Right forelimb (tissue), 1 donor: ENCODE data around the gene PSMC5.
"Not testable (repeated sequence)": the region's sequence is repeated elsewhere in the genome, so short reads cannot be mapped to it uniquely, and the experiment has no call there.

Experiments
- DNase-seq: peaks from one replicate; pipeline ENCODE4 v3.0.0-alpha.2; 2018

The PSMC5 gene

DNA sequence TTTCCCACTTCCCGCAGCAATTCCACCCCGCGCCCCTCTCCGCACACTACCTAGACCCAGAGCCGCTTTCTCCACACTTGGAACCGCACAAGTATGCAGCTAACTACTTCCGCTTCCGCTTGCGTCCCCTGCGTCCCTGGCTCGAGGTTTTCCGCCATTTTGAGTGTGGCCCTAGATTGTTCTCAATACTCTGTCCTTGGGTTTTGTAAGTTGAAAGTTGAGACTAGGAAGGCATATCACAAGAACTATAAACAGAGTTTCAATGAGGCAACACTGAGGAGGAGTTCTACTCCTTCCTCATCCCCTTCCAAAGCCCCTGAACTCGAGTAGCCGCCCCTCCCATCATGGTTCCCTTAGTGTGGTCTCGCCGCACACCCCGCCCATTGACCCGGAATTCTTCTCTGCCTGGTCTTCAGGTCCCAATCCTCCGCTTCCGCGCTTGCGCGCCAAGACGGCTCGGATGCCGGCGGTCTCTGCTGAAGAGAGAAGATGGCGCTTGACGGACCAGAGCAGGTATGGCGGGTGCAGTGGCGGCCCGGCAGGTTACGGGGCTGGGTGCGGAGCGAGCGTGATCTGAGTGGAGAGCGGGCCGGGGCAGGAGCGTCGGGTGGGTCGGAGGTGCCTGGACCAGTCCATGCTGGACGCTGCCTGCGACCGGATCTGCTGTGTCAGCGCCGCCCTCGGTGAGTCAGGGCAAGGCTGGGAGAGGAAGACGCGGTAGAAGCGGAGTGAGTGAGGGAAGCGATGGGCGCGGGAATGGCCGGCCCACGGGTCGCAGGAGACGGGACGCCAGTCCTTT, at the start of gene PSMC5, which contains the start of gene FTSJ3:
Gene PSMC5 (plus strand): TSS at position 430 of the 799 bp plus-strand sequence. CDS start 60 bp downstream, at position 490.
Gene FTSJ3 (minus strand): TSS at position 662 of the 799 bp plus-strand sequence. CDS start 761 bp downstream, outside the sequence.
- peak; percentile 97 for DNase-seq

GRCh38 chr17:63780507-63780906, 46.7 kb upstream of the PSMC5 start:
- no peak for DNase-seq

GRCh38 chr17:63780928-63781327, 46.3 kb upstream of the PSMC5 start:
- no peak for DNase-seq

- no peak for DNase-seq
Measured at GRCh38 chr17:63783522-63783921, 43.7 kb upstream of the PSMC5 start.

DNA sequence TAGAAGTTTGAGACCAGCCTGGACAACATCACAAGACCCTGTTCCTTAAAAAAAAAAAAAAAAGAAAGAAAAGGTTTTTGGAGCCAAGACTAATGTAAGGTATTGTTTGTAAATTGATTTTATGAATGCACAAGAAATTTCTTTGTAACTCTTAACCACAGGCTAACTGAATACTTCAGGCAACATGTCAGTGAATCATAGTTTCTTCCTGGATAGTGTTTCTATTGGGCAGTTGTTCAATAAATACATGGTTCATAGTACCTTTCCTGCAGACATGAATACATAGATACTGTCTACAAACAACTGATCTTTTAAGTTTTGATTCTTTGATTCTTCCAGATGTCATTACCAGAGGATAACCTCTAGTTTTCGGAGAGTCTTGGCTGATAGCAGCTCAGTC, 41.7 kb upstream of the PSMC5 start:
- no peak for DNase-seq

DNA sequence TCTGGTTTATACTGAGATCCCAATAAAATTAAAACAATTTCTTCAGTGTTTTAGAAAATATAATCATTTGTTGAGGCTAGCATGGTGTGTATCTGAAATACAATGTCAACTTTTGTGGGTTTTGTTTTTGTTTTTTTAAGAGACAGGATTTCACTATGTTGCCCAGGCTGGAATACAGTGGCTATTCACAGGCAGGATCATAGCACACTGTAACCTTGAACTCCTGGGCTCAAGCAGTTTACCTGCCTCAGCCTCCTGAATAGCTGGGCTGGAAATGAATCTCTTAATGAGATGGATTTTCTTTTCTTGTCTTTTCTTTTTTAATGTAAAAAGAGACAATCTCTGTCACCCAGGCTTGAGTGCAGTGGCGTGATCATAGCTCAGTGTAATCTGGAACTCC, 41.1 kb upstream of the PSMC5 start:
- no peak for DNase-seq

DNA sequence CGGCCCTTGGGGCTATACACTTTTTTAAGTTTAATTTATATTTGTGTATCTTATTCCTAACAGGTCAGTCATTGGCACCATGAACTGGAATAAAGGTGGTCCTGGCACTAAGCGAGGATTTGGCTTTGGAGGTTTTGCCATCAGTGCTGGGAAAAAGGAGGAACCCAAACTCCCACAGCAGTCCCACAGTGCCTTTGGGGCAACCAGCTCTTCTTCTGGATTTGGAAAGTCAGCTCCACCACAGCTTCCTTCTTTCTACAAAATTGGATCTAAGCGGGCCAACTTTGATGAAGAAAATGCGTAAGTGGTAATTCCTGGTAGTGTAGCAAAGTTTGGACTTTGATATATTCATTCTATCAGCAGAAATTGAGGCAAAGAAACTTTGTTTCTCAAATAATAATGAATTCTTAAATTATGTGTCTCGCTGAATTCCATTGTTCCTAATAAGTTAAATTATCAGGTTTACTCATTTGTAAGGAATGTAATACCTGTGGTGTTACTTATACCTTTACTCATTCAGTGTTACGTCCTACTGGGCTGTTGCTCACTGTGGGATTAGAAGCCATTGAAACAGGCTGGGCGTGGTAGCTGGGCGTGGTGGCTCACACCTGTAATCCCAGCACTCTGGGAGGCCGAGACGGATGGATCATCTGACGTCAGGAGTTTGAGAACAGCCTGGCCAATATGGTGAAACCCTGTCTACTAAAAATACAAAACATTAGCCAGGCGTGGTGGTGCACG, 40.1 kb upstream of the PSMC5 start:
- no peak for DNase-seq

GRCh38 chr17:63790057-63790456, 37.2 kb upstream of the PSMC5 start:
- no peak for DNase-seq

GRCh38 chr17:63792055-63792729, 35.0 kb upstream of the PSMC5 start:
- DNase-seq = no peak

DNA sequence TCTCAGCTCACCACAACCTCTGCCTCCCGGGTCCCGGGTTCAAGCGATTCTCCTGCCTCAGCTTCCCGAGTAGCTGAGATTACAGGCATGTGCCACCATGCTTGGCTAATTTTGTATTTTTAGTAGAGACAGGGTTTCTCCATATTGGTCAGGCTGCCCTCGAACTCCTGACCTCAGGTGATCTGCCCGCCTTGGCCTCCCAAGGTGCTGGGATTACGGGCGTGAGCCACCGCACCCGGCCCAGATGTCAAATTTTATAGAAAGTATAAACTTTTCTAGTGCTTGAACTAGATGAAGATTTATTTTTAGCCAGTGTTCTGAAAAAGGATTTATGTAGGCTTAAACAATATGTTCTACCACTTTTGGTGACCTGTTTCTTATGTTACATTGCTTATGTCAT, 30.9 kb upstream of the PSMC5 start:
- DNase-seq = not testable (repeated sequence)

GRCh38 chr17:63798572-63799106, 28.6 kb upstream of the PSMC5 start:
- no peak for DNase-seq

GRCh38 chr17:63800783-63801182, 26.4 kb upstream of the PSMC5 start:
- no peak for DNase-seq

- no peak for DNase-seq
Measured at GRCh38 chr17:63804328-63804727, 22.9 kb upstream of the PSMC5 start.

- DNase-seq = no peak
Measured at GRCh38 chr17:63805591-63805990, 21.6 kb upstream of the PSMC5 start.

- no peak for DNase-seq
Measured at GRCh38 chr17:63809970-63810369, 17.3 kb upstream of the PSMC5 start.

DNA sequence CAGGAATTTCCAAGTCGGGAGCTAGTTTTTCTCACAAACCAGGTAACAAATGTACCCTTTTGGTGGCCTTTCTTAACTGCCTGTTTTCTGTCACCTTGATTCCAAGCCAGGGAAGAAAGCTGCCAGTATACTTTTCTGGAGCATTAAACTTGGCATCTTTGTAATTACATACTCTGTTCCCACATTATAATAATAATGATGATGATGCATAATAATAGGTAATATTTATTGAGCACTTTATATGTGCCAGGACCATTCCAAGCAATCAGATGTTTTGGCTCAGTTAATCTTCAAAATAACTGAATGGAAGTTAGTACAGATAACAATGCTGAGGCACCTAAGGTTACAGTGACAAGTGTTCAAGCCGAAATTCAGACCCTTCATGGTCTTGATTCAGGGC, 11.1 kb upstream of the PSMC5 start:
- DNase-seq = no peak

GRCh38 chr17:63816669-63817068, 10.6 kb upstream of the PSMC5 start:
- DNase-seq = no peak

GRCh38 chr17:63817736-63818385, 9.4 kb upstream of the PSMC5 start:
- no peak for DNase-seq

GRCh38 chr17:63819131-63819530, 8.1 kb upstream of the PSMC5 start:
- no peak for DNase-seq

GRCh38 chr17:63819585-63820537, 7.4 kb upstream of the PSMC5 start:
- DNase-seq = no peak

DNA sequence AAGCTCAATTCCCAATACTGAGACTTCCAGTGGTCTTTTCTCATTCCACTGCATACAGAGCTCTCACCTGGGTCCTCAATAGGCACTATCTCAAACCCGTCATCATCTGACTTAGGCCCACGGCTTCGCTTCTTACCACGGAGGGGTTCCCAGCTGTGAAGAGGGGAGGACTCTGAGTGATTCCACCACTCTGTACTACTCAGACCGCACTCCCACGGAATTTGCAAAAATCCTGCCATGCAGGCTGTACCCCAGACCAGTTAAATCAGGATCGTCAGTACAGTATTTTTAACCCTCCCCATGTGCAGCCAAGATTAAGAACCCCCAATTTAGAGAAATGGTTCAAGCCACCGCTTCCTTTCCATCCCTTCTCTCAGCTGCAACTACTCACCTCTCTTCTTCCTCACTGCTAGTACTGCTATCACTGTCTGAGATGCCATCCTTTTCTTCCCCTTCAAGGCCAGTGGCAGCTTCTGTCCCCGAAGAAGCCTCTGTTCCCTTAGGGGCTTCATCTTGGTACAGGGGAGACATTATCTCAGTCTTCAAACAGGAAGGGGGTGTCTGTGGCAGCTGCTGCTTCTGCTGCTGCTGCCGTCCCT, 6.2 kb upstream of the PSMC5 start:
- DNase-seq = no peak
